Transverse colon (tissue), 3 donors: Measurements from ENCODE around the gene PLXNA2.

Experiments used
- POLR2A ChIP-seq: fragments of 450-650 bp; IDR thresholded peaks from one replicate; pipeline ENCODE4 v1.6.1; 2016; ENCODE audit warnings: antibody characterized with exemption, mild to moderate bottlenecking, moderate library complexity
- TF ChIP-seq, protein P1 (sequence below), 5 experiments: fragments of 200-600 bp in 3 of 5; fragments of 450-650 bp in 2 of 5; sonication (generic) in 3 of 5; IDR thresholded peaks; 1 replicate in 2 of 5; 2 replicates in 3 of 5; pipeline ENCODE4 v1.5.1; 2016 to 2017; ENCODE audit warnings: antibody characterized with exemption in 5 of 5, inconsistent platforms in 3 of 5, mild to moderate bottlenecking in 2 of 5, moderate library complexity in 1 of 5

DNA sequence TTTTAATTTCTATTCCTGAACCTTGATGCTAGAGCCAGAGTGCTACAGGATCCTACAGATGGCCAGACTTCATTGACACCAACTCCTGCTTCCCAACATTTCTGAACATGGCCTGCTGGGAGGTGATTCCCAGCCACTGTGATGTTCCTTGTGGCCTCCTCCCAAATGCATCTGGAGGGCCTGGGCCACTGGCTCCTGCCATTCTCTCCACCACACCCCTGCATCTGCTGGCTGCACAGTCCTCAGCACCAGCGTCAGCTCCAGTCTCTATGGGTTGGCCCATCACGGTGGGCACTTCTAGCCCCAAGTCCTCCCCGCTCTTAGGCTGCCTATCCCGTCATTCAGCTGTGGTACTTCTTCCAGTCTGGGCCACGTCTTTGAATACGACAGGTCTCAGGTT lies 242.1 kb downstream of the PLXNA2 start:
- TF ChIP-seq, protein P1, sequence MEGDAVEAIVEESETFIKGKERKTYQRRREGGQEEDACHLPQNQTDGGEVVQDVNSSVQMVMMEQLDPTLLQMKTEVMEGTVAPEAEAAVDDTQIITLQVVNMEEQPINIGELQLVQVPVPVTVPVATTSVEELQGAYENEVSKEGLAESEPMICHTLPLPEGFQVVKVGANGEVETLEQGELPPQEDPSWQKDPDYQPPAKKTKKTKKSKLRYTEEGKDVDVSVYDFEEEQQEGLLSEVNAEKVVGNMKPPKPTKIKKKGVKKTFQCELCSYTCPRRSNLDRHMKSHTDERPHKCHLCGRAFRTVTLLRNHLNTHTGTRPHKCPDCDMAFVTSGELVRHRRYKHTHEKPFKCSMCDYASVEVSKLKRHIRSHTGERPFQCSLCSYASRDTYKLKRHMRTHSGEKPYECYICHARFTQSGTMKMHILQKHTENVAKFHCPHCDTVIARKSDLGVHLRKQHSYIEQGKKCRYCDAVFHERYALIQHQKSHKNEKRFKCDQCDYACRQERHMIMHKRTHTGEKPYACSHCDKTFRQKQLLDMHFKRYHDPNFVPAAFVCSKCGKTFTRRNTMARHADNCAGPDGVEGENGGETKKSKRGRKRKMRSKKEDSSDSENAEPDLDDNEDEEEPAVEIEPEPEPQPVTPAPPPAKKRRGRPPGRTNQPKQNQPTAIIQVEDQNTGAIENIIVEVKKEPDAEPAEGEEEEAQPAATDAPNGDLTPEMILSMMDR (IDR thresholded peaks at IDR 0.05) = no peak
- no peak for TF ChIP-seq POLR2A
